ENCODE measurements around the gene ITGA3. TPM values are rescaled to one million over a fixed set of nuclear protein-coding genes. Genes with fewer than 3 reads are reported as not detected.
A peak's percentile ranks its signal among the peaks of the same experiment; 100 is the strongest.

Gene ITGA3
- total RNA-seq, 1 donor from 2014 or later, result 212 TPM

DNA sequence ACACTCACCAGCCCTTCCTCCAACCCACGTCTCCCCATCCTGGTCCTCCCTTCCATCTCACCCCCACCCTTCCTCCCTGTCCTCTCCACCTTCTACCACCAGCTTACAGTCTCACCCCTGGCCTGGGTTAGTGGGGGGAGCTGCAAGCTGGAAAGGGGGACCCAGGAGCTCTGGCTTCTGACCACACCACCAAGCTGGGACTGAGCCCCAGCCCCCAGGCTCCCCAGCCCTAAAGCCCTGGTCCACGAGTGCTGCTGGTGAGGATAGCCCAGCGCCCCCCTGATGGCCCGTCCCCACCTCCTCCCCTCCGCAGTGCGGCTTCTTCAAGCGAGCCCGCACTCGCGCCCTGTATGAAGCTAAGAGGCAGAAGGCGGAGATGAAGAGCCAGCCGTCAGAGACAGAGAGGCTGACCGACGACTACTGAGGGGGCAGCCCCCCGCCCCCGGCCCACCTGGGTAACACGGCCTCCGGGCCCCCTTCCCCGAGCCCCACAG, 32.0 kb downstream of the ITGA3 start:
- Histone ChIP-seq H3K9me3 (no peaks in the 10 kb centered on the region), H3K27ac (no peak overlapping the region), H3K4me1 (no peaks in the 10 kb centered on the region), H3K36me3 (peaks cover 52% of the 10 kb centered on the region), H3K27me3 (no peaks in the 10 kb centered on the region), H3K4me3 (no peak overlapping the region)
- intact Hi-C loops (cut with DNase I), result loop anchor here (5.0 kb wide), 1 partner anchor 61 kb away; no protein-coding TSS in a partner anchor
- TF ChIP-seq, protein P1, sequence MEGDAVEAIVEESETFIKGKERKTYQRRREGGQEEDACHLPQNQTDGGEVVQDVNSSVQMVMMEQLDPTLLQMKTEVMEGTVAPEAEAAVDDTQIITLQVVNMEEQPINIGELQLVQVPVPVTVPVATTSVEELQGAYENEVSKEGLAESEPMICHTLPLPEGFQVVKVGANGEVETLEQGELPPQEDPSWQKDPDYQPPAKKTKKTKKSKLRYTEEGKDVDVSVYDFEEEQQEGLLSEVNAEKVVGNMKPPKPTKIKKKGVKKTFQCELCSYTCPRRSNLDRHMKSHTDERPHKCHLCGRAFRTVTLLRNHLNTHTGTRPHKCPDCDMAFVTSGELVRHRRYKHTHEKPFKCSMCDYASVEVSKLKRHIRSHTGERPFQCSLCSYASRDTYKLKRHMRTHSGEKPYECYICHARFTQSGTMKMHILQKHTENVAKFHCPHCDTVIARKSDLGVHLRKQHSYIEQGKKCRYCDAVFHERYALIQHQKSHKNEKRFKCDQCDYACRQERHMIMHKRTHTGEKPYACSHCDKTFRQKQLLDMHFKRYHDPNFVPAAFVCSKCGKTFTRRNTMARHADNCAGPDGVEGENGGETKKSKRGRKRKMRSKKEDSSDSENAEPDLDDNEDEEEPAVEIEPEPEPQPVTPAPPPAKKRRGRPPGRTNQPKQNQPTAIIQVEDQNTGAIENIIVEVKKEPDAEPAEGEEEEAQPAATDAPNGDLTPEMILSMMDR (IDR thresholded peaks at IDR 0.05), result no peak
- ATAC-seq (peak; percentile 8), DNase-seq (no peak)

DNA sequence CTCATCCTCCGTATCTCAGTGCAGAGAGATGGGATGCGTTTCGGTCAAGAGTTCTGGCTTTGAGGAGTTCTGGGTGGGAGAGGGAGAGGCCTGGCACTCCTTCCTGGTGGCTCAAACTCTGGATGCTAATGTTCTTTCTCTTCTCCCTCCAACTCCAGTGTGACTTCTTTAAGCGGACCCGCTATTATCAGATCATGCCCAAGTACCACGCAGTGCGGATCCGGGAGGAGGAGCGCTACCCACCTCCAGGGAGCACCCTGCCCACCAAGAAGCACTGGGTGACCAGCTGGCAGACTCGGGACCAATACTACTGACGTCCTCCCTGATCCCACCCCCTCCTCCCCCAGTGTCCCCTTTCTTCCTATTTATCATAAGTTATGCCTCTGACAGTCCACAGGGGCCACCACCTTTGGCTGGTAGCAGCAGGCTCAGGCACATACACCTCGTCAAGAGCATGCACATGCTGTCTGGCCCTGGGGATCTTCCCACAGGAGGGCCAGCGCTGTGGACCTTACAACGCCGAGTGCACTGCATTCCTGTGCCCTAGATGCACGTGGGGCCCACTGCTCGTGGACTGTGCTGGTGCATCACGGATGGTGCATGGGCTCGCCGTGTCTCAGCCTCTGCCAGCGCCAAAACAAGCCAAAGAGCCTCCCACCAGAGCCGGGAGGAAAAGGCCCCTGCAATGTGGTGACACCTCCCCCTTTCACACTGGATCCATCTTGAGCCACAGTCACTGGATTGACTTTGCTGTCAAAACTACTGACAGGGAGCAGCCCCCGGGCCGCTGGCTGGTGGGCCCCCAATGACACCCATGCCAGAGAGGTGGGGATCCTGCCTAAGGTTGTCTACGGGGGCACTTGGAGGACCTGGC, 33.3 kb downstream of the ITGA3 start:
- no peak for ATAC-seq

DNA sequence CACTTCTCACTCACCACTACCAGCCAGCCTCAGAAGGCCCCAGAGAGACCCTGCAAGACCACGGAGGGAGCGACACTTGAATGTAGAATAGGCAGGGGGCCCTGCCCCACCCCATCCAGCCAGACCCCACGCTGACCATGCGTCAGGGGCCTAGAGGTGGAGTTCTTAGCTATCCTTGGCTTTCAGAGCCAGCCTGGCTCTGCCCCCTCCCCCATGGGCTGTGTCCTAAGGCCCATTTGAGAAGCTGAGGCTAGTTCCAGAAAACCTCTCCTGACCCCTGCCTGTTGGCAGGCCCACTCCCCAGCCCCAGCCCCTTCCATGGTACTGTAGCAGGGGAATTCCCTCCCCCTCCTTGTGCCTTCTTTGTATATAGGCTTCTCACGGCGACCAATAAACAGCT, 34.2 kb downstream of the ITGA3 start:
- H3K9me3 ChIP-seq, result no peaks in the 10 kb centered on the region
- DNase-seq (no peak), ATAC-seq (no peak)
- TF ChIP-seq, protein P1 (IDR thresholded peaks at IDR 0.05), result no peak
- H3K4me3 ChIP-seq, result no peak overlapping the region
- H3K4me1 ChIP-seq, result no peaks in the 10 kb centered on the region
- H3K27me3 ChIP-seq, result no peaks in the 10 kb centered on the region
- H3K27ac ChIP-seq, result no peak overlapping the region
- peaks cover 40% of the 10 kb centered on the region for H3K36me3 ChIP-seq
- intact Hi-C loops (cut with DNase I), result no loop called here

More for the DNA sequence above, 33.3 kb downstream of the ITGA3 start:
- Histone ChIP-seq H3K9me3 (no peaks in the 10 kb centered on the region), H3K27me3 (no peaks in the 10 kb centered on the region), H3K4me3 (no peak overlapping the region), H3K27ac (no peak overlapping the region), H3K36me3 (peaks cover 46% of the 10 kb centered on the region), H3K4me1 (no peaks in the 10 kb centered on the region)
- DNase-seq, result no peak
- TF ChIP-seq, protein P1 (IDR thresholded peaks at IDR 0.05), result no peak
- intact Hi-C loops (cut with DNase I), result loop anchor here (5.0 kb wide), 1 partner anchor 62 kb away; no protein-coding TSS in a partner anchor

DNA sequence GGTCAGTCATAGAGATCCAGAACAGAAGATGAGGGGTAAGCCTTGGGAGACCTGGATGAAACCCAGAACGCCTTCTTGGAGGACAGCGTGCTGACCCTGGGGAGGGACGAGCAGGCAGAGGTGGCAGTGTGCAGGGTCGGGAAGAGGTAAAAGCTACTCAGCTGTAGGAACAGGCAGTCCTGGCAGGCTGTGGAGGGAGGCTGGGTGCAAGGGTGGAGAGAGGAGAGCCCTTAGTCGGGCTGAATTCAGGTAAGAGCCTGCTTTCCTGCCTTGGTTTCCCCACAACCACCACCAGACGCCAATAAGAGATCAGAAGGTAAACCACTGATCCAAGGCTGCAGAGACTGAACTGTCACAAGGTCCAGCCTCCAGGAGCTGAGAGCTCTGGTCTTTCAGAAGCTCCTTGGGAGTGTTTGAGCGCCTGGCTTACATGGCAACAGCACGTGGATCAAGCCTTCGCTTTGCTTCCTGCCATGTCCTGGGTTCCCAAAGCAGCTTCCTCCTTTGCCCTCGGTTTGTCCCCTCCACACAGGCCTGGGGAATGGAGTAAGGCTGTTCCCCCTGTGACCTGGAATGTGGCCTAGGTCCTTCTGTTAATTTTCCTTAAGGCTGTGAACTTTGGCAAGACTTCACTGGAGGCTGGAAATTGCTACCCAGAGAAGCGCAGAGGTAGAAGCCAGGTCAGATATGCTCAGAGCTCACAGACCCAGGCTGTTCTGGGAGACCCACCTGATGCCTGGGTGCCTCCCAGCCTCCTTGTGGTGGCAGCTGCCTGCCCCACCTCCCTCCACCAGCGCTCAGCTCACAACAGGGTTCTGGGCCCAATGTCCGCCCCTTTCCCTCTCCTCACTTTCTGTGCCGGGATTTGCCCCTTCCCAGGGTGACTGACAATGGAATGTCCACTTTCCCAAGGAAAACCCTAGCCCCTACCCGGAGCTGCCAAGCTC, 35.3 kb downstream of the ITGA3 start:
- Histone ChIP-seq H3K4me3 (no peak overlapping the region), H3K27me3 (no peaks in the 10 kb centered on the region), H3K27ac (no peak overlapping the region), H3K9me3 (no peaks in the 10 kb centered on the region), H3K4me1 (peaks cover 4% of the 10 kb centered on the region), H3K36me3 (peaks cover 40% of the 10 kb centered on the region)
- ATAC-seq, result no peak
- TF ChIP-seq, protein P1 (IDR thresholded peaks at IDR 0.05), result no peak
- intact Hi-C loops (cut with DNase I), result no loop called here
- no peak for DNase-seq

DNA sequence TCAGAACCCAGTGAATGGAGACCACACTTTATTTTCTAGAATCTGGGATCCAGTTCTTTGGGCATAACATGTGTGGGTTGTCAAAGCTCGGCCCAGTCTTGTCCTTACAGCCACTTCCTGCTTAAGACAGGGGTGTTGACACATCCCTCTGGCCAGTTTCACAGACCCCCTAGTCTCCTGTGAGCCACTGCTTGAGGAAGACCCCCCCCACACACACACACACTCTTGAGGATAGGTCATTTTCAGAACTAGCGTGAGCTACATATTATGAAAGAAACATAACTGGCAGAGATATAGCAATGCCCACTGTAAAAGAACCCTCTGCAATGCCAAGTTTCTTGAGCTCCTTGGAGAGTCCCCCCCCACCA, 36.0 kb downstream of the ITGA3 start:
- Histone ChIP-seq H3K27me3 (no peaks in the 10 kb centered on the region), H3K9me3 (no peaks in the 10 kb centered on the region), H3K4me3 (no peak overlapping the region), H3K4me1 (peaks cover 11% of the 10 kb centered on the region), H3K27ac (no peak overlapping the region), H3K36me3 (peaks cover 33% of the 10 kb centered on the region)
- intact Hi-C loops (cut with DNase I), result no loop called here
- TF ChIP-seq, protein P1 (IDR thresholded peaks at IDR 0.05), result no peak
- DNase-seq (no peak), ATAC-seq (no peak)
